Skeletal muscle satellite cell (primary cell): ENCODE measurements around the gene CCR5.

ENCODE experiments used
- H3K27me3 ChIP-seq: 2 replicates; pipeline ENCODE4 v1.7.0; 2013; ENCODE audit warnings: low read length; ENCODE audit not compliant: control insufficient read depth, insufficient read depth
- H3K36me3 ChIP-seq: 2 replicates; pipeline ENCODE4 v1.7.0; 2013; ENCODE audit warnings: mild to moderate bottlenecking, control low read depth, low read length; ENCODE audit not compliant: insufficient read depth
- H3K4me1 ChIP-seq: 2 replicates; pipeline ENCODE4 v1.7.0; 2013; ENCODE audit warnings: low read length; ENCODE audit not compliant: control insufficient read depth, insufficient read depth
- H3K4me2 ChIP-seq: 2 replicates; pipeline ENCODE4 v1.7.0; 2013; ENCODE audit warnings: mild to moderate bottlenecking, low read length
- H3K4me3 ChIP-seq: 2 replicates; pipeline ENCODE4 v1.7.0; 2013; ENCODE audit warnings: low read length
- H3K9ac ChIP-seq: 2 replicates; pipeline ENCODE4 v1.7.0; 2013; ENCODE audit warnings: mild to moderate bottlenecking, low read depth, low read length, moderate library complexity
- H3K9me3 ChIP-seq: replicated peaks from 2 replicates; pipeline ENCODE4 v1.7.0; 2013; ENCODE audit warnings: mild to moderate bottlenecking, control low read depth, low read length

CCR5 gene

GRCh38 chr3:46413951-46414350 lies 43.2 kb downstream of the CCR5 start:
- Histone ChIP-seq H3K4me2 (no peak overlapping the region), H3K27me3 (no peaks in the 10 kb centered on the region), H3K36me3 (no peaks in the 10 kb centered on the region), H3K9ac (no peak overlapping the region), H3K4me1 (no peaks in the 10 kb centered on the region), H3K4me3 (no peak overlapping the region), H3K9me3 (no peaks in the 10 kb centered on the region)

- Histone ChIP-seq H3K4me1 (no peaks in the 10 kb centered on the region), H3K4me3 (no peak overlapping the region), H3K9ac (no peak overlapping the region), H3K36me3 (no peaks in the 10 kb centered on the region), H3K4me2 (no peak overlapping the region), H3K27me3 (no peaks in the 10 kb centered on the region), H3K9me3 (no peaks in the 10 kb centered on the region)
These were observed 44.0 kb downstream of the CCR5 start for GRCh38 chr3:46414739-46415138.

DNA sequence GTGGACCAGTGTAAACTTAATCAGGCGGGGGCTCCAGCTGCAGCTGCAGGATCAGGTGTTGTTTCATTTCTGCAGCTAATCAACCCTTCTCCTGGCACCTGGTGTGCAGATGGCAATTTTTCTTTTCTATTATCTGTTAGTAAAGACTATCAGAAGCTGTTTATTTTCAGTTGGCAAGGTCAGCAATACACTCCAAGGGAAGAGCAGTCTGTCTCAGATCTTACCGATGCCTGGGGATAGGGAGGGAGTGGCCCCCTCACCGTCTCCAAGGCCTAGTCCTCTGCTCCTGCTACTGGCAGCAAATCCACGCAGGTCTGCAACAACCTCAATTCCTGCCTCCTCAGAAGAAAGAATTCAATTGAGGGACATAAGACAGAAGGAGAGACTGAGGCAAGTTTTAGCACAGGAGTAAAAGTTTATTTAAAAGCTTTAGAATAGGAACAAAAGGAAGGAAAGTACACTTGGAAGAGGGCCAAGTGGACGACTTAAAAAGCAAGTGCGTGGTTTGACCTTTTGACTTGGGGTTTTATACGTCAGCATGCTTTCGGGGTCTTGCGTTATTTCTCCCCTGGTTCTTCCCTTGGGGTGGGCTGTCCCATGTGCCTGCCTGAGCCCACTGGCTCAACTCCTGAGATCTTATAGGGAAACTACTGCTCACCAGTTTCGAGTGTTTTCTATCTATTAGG lies 45.5 kb downstream of the CCR5 start:
- no peak overlapping the region for H3K4me3 ChIP-seq
- H3K27me3 ChIP-seq: no peaks in the 10 kb centered on the region
- no peaks in the 10 kb centered on the region for H3K9me3 ChIP-seq
- H3K4me2 ChIP-seq: no peak overlapping the region
- H3K4me1 ChIP-seq: no peaks in the 10 kb centered on the region
- no peaks in the 10 kb centered on the region for H3K36me3 ChIP-seq
- H3K9ac ChIP-seq: no peak overlapping the region

- Histone ChIP-seq H3K4me1 (no peaks in the 10 kb centered on the region), H3K27me3 (no peaks in the 10 kb centered on the region), H3K36me3 (no peaks in the 10 kb centered on the region), H3K4me3 (no peak overlapping the region), H3K9me3 (no peaks in the 10 kb centered on the region), H3K9ac (no peak overlapping the region), H3K4me2 (no peak overlapping the region)
These were observed 46.2 kb downstream of the CCR5 start for GRCh38 chr3:46416811-46417510.

GRCh38 chr3:46417841-46418611 lies 47.3 kb downstream of the CCR5 start:
- Histone ChIP-seq H3K36me3 (no peaks in the 10 kb centered on the region), H3K27me3 (no peaks in the 10 kb centered on the region), H3K4me2 (no peak overlapping the region), H3K4me1 (no peaks in the 10 kb centered on the region), H3K4me3 (no peak overlapping the region), H3K9ac (no peak overlapping the region), H3K9me3 (no peaks in the 10 kb centered on the region)

DNA sequence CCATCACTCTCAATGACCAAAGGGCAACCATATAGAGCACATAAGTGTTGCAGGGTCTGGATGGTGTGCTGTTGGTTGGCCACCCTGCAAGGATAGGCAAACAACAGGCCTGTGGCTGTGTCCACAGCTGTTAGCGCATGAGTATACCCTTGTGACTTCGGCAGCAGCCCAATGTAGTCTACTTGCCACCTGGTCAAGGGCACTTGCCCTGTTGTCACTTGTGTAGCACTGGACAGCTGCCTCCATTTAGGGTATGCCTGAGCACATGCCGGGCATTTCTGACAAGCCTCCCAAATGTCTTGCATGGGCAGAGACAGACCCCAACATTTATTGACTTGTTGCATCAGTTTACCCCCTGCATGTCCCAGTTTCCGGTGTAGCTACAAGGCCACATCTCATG lies 49.1 kb downstream of the CCR5 start:
- H3K36me3 ChIP-seq: no peaks in the 10 kb centered on the region
- H3K9me3 ChIP-seq: no peaks in the 10 kb centered on the region
- H3K4me1 ChIP-seq: no peaks in the 10 kb centered on the region
- no peak overlapping the region for H3K4me3 ChIP-seq
- H3K9ac ChIP-seq: no peak overlapping the region
- no peak overlapping the region for H3K4me2 ChIP-seq
- H3K27me3 ChIP-seq: no peaks in the 10 kb centered on the region

GRCh38 chr3:46420931-46421330 lies 50.2 kb downstream of the CCR5 start:
- no peak overlapping the region for H3K4me2 ChIP-seq
- no peaks in the 10 kb centered on the region for H3K27me3 ChIP-seq
- H3K36me3 ChIP-seq: no peaks in the 10 kb centered on the region
- H3K9me3 ChIP-seq: no peaks in the 10 kb centered on the region
- H3K9ac ChIP-seq: no peak overlapping the region
- no peak overlapping the region for H3K4me3 ChIP-seq
- H3K4me1 ChIP-seq: no peaks in the 10 kb centered on the region

DNA sequence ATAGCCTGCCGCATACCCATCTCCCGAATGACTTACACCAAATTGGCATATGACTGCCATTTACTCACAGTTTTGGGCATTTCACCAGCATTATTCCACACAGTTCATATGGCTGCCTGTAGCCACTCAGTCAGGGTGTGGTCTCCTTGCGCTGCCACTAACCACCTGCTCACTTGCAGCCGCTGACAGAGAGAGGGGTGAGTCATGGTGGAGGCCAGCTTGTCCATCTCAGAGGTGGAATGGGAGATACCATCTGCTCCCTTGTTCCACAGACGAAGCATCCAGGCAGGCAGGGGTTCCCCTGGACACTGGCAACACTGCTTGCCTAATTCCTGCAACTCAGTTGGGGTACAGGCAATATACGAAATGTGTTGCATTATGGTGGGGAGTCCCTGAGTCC lies 51.9 kb downstream of the CCR5 start:
- Histone ChIP-seq H3K4me3 (no peak overlapping the region), H3K9ac (no peak overlapping the region), H3K9me3 (no peaks in the 10 kb centered on the region), H3K36me3 (no peaks in the 10 kb centered on the region), H3K4me2 (no peak overlapping the region), H3K4me1 (no peaks in the 10 kb centered on the region), H3K27me3 (no peaks in the 10 kb centered on the region)

DNA sequence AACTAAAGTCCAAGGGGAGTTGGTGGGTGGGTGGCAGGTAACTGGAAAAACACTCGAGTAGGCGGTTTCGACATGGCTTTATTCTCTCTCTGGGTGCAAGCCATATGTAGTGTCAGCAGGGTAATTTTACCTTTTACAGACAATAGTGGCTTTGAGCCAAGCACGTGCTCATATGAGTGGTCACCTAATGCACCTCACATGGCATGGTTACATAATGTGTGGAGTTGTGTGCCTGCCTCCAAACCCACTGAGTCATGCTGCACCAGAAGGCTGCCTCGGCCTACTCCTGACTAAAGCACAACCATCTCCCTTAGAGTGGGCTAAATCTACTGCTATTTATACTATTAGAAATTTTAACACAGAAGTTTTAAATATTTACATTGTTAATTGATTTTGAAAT lies 52.8 kb downstream of the CCR5 start:
- no peak overlapping the region for H3K4me2 ChIP-seq
- no peak overlapping the region for H3K9ac ChIP-seq
- no peaks in the 10 kb centered on the region for H3K36me3 ChIP-seq
- no peaks in the 10 kb centered on the region for H3K27me3 ChIP-seq
- no peaks in the 10 kb centered on the region for H3K9me3 ChIP-seq
- no peaks in the 10 kb centered on the region for H3K4me1 ChIP-seq
- no peak overlapping the region for H3K4me3 ChIP-seq
